MG63 (cell line): ENCODE measurements around the gene PRR15L. TPM values are rescaled to one million over a fixed set of nuclear protein-coding genes. Genes with fewer than 3 reads are reported as not detected.
"Not testable (repeated sequence)": the region's sequence is repeated elsewhere in the genome, so short reads cannot be mapped to it uniquely, and the experiment has no call there.

Source experiments
- DNase-seq: peaks from one replicate; pipeline ENCODE4 v3.0.0-alpha.2; 2020
- H3K27me3 ChIP-seq: fragments of 250-450 bp; sonication (Bioruptor Pico); 2 replicates; pipeline ENCODE4 v1.5.1; 2020; ENCODE audit warnings: mild to moderate bottlenecking, moderate library complexity
- H3K36me3 ChIP-seq: fragments of 250-450 bp; sonication (Bioruptor Pico); 2 replicates; pipeline ENCODE4 v1.5.1; 2020; ENCODE audit warnings: mild to moderate bottlenecking, moderate library complexity
- H3K4me3 ChIP-seq: fragments of 250-450 bp; sonication (Bioruptor Pico); 2 replicates; pipeline ENCODE4 v1.5.1; 2020; ENCODE audit warnings: mild to moderate bottlenecking, moderate library complexity
- H3K9me3 ChIP-seq: fragments of 250-450 bp; sonication (Bioruptor Pico); 2 replicates; pipeline ENCODE4 v1.5.1; 2020; ENCODE audit warnings: mild to moderate bottlenecking, moderate library complexity
- total RNA-seq: library from RNA; depleted of rRNA; stranded (reverse); fragments of >200 nt; shearing (Covaris generic); gene quantifications from 2 replicates; pipeline ENCODE4 v1.2.3, GENCODE V29; 2014; ENCODE audit warnings: low replicate concordance

The PRR15L gene
- total RNA-seq, 1 experiment from 2014 or later: not detected

DNA sequence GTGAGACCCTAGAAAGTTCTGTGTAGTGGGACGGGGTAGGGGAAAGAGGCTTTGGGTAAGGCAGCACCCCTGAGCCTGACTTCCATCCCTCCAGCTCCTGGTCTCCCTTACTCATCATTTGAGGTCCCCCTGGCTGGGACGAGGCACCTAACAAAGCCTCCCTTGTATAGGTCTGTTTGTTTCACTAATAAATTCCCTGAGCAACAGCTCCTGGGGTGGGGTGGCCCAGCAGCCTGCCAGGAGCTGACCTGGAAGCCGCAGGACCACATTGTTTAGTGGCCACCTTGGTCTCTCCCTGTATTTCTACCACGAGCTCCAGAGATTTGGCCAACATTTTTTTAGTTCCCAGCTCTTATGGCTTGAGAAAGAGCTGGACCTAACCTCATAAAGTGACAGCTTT is 7.2 kb downstream of the PRR15L start:
- no peak for DNase-seq
- Histone ChIP-seq H3K36me3 (peaks cover 34% of the 10 kb centered on the region), H3K4me3 (no peak overlapping the region), H3K27me3 (no peaks in the 10 kb centered on the region), H3K9me3 (no peaks in the 10 kb centered on the region)

DNA sequence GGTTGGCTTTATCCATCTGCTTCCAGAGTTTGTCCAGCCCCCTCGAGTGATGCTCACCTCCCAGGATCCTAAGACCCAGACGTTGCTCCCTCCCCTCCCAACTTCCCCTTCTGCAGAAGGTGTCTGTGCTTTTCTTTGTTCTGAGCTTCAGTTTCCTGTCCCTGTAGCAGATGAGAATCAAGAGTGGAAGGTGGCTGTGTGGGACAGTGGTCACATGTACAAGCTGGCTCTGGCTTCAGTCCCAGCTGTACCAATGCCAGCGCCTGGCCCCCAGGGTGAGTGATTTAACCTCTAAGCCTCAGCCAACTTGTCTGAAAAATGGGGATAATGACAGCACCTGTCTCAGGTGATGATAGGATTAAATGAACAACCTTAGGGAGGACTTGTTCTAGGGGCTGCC is 7.7 kb downstream of the PRR15L start:
- Histone ChIP-seq H3K36me3 (peaks cover 36% of the 10 kb centered on the region), H3K9me3 (no peaks in the 10 kb centered on the region), H3K27me3 (no peaks in the 10 kb centered on the region), H3K4me3 (no peak overlapping the region)
- no peak for DNase-seq

DNA sequence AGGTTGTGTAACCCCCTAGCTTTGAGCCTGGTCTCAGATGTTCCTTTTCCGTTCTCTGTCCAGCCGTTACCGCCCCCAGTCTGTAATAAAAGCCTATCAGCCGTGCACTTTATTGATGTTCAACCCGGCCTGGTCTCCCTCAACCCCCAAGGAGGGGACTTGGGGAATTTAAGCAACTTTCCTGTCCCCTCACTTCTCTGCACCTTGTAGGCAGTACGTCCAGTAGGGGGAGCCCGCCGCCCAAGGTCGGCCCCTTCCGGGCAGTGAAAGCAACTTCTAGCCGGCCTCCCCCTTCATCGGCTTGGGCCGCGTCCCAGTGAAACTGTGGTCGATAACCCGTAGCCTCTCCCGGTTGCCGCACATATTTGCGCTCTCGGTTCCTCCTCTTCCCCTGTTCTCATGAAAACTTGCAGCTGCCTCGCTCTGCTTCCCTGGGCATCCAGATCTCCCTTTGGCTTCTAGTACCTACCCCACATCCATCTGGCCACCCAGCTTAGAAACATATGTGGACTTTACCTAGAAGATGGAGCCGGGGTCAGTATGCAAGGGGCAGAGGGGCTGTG is 8.4 kb downstream of the PRR15L start:
- peak; percentile 84 for DNase-seq
- H3K4me3 ChIP-seq: no peak overlapping the region

DNA sequence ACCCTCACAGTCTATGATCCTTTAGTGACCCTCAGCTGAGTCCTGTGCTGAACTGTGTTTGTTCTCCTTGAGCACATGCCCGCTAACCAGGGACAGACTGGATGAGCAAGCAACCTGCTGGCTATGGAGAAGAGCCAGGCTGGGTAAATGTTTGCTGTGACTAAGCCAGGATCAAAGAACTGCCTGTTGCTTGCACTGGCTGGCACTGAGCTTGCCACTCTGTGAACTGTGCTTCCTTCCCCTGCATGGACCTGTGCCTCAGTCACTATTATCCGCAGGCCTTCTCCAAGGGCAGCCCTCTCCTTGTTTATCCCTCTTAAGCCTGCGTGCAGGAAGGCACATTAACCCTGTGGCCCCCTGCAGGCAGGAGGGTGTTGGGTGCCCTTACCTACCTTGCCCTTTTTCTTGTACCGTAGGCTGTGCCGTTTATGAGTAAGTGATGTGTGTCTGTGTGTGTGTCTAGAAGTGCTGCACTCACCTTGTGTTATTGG is 8.9 kb downstream of the PRR15L start:
- Histone ChIP-seq H3K9me3 (no peaks in the 10 kb centered on the region), H3K4me3 (no peak overlapping the region), H3K36me3 (peaks cover 45% of the 10 kb centered on the region), H3K27me3 (no peaks in the 10 kb centered on the region)
- peak; percentile 67 for DNase-seq

More for the DNA sequence above, 8.4 kb downstream of the PRR15L start:
- H3K9me3 ChIP-seq: no peaks in the 10 kb centered on the region
- H3K27me3 ChIP-seq: no peaks in the 10 kb centered on the region
- H3K36me3 ChIP-seq: peaks cover 40% of the 10 kb centered on the region

GRCh38 chr17:47946929-47947397 is 10.7 kb downstream of the PRR15L start:
- H3K36me3 ChIP-seq: peaks cover 54% of the 10 kb centered on the region
- no peaks in the 10 kb centered on the region for H3K9me3 ChIP-seq
- no peaks in the 10 kb centered on the region for H3K27me3 ChIP-seq
- peak; percentile 74 for DNase-seq
- H3K4me3 ChIP-seq: no peak overlapping the region

- no peaks in the 10 kb centered on the region for H3K9me3 ChIP-seq
- H3K36me3 ChIP-seq: peaks cover 54% of the 10 kb centered on the region
- no peak for DNase-seq
- no peak overlapping the region for H3K4me3 ChIP-seq
- H3K27me3 ChIP-seq: no peaks in the 10 kb centered on the region
Measured at GRCh38 chr17:47946516-47946915, 11.2 kb downstream of the PRR15L start.

- Histone ChIP-seq H3K4me3 (no peak overlapping the region), H3K36me3 (peaks cover 54% of the 10 kb centered on the region), H3K9me3 (peaks cover 2% of the 10 kb centered on the region), H3K27me3 (no peaks in the 10 kb centered on the region)
- no peak for DNase-seq
Measured at GRCh38 chr17:47945529-47946508, 11.9 kb downstream of the PRR15L start.

DNA sequence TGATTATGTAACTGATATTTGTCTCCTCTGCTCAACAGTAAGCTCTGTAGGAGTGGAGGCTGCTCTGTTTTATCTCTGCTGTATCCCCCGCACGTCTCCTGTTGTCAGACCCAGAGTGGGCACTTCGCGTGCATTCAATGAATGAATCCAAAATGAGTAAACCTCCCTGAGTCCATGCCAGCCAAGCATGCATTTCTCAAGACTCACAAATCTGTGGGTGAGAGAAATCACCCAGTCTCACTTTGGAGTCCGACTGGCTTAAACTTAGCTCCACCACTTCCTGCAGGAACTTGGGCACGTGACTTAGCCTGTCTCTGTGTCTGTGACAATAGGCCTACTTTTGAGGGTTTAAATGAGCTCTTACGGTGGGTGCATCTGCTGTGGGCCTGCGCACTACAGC is 12.6 kb downstream of the PRR15L start:
- H3K4me3 ChIP-seq: no peak overlapping the region
- H3K27me3 ChIP-seq: no peaks in the 10 kb centered on the region
- peaks cover 5% of the 10 kb centered on the region for H3K9me3 ChIP-seq
- peaks cover 53% of the 10 kb centered on the region for H3K36me3 ChIP-seq
- DNase-seq: no peak

DNA sequence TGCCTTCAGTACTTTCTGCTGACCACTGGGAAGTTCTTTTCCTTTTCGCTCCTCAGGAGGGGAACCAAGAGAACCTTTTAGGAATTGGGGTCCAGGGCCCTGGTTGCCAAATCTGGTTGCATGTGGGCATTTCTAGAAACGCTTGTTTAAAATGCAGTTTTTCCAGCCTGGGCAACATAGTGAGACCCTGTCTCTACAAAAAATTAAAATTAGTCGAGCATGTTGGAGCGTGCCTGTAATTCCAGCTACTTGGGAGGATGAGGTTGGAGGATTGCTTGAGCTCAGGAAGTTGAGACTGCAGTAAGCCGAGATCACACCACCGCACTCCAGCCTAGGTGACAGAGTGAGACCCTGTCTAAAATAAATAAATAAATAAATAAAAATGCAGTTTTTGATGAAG is 15.1 kb downstream of the PRR15L start:
- Histone ChIP-seq H3K36me3 (peaks cover 32% of the 10 kb centered on the region), H3K27me3 (no peaks in the 10 kb centered on the region), H3K9me3 (peaks cover 5% of the 10 kb centered on the region), H3K4me3 (peak overlapping the region; percentile 84)
- no peak for DNase-seq

DNA sequence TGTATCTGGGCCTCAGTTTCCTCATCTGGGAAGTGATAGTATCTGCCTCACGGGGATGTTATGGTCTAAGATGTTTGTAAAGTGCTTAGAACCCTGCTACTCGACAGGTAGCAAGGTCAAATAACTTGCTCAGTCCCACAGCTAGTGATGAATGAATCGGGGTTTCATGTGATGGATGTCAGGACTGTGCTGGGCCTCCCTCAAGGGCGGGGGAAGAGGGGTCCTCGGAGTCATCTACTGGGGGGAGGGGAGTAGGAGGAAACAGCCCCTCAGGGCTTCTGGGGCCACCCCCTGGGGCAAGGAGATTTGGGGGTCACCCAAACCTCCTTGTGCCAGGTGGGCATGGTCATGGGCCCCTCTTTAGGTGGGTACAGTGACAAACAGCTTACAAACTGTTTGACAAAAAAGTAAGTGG is 15.6 kb downstream of the PRR15L start:
- Histone ChIP-seq H3K9me3 (peaks cover 5% of the 10 kb centered on the region), H3K36me3 (peaks cover 31% of the 10 kb centered on the region), H3K27me3 (no peaks in the 10 kb centered on the region), H3K4me3 (peak overlapping the region; percentile 84)
- no peak for DNase-seq

DNA sequence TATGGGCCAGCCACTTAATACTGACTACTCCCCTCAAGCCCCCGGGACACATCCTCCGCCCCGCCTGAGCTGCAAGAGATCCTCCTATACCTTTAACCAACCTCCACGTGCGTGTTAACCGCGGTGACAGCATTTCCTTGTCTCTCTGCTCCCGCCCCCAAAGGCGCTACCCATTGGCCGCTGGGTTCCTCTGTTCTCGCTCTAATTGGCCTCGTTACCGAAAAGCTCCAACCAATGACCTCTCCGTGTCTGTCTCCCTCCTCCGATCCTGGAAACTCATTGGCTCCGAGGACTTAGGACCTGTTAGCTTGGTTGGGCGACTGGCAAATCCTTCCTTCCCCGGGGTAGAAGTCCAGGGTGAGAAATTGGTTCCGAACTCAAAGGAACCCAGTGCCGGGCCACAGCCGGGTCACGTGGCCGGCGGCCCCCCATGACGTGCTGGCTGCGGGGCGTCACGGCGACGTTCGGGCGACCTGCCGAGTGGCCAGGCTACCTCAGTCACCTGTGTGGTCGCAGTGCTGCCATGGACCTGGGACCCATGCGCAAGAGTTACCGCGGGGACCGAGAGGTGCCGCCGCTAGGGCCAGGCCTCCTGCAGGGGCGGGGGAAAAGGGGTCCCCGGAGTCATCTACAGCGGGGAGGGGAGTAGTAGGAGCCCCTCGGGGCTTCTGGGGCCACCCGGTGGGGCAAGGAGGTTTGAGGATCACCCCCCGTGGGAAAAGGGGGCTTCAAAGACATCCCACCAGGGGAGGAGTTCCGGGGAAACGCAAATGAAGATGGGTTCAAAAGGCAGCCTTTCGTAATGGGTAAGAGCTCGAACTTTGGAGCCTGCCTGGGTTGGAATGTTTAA is 16.2 kb downstream of the PRR15L start, which contains the start of gene PNPO:
PNPO (plus strand) TSS at position 326 of the 850 bp plus-strand sequence; CDS start at position 431, 105 bp downstream.
- H3K4me3 ChIP-seq: peak within 1 kb of the TSS; percentile 84
- peaks cover 25% of the 10 kb centered on the region for H3K36me3 ChIP-seq
- H3K9me3 ChIP-seq: peaks cover 5% of the 10 kb centered on the region
- no peaks in the 10 kb centered on the region for H3K27me3 ChIP-seq
- peak; percentile 99 for DNase-seq

DNA sequence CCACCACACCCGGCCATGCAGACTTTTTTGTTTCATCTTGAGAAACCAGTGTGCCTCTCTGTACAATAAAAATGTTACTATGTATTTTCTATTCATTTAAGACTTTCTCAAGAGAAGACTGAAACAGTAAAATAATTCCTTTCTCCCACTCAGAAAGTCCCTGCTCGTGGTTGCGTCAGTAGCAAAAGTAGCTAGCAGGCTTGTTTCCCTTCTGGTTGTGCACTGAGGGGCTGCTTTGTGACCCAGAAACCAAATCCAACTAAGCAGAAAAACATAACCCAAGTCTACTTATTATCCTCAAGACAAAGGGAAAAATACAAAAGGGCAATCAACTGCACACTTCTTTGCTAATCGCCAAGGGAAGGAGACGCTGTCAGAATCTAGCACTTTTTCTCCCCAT is 19.7 kb downstream of the PRR15L start:
- Histone ChIP-seq H3K9me3 (peaks cover 5% of the 10 kb centered on the region), H3K4me3 (no peak overlapping the region), H3K36me3 (peaks cover 5% of the 10 kb centered on the region), H3K27me3 (no peaks in the 10 kb centered on the region)
- no peak for DNase-seq

GRCh38 chr17:47935961-47936360 is 21.7 kb downstream of the PRR15L start:
- H3K4me3 ChIP-seq: no peak overlapping the region
- H3K36me3 ChIP-seq: peaks cover 6% of the 10 kb centered on the region
- DNase-seq: peak; percentile 79
- H3K9me3 ChIP-seq: peaks cover 4% of the 10 kb centered on the region
- no peaks in the 10 kb centered on the region for H3K27me3 ChIP-seq

DNA sequence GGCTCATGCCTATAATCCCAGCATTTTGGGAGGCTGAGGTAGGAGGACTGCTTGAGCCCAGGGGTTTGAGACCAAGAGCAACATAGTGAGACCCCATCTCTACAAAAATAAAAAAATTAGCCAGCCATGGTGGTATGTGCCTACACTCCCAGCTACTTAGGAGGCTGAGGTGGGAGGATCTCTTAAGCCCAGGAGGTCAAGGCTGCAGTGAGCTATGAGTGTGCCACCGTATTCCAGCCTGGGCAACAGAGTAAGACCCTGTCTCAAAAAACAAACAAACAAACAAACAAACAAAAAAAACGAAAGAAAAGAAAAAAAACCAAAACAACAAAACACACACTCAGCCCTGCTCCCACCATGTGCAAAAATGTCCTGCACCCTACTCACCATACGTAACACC is 22.2 kb downstream of the PRR15L start:
- H3K4me3 ChIP-seq, H3K27me3 ChIP-seq, DNase-seq, H3K36me3 ChIP-seq, H3K9me3 ChIP-seq: not testable (repeated sequence)

- no peak for DNase-seq
- Histone ChIP-seq H3K9me3 (no peaks in the 10 kb centered on the region), H3K27me3 (no peaks in the 10 kb centered on the region), H3K4me3 (no peak overlapping the region), H3K36me3 (peaks cover 8% of the 10 kb centered on the region)
Measured at GRCh38 chr17:47934856-47935255, 22.8 kb downstream of the PRR15L start.

- H3K4me3 ChIP-seq: no peak overlapping the region
- no peaks in the 10 kb centered on the region for H3K27me3 ChIP-seq
- no peaks in the 10 kb centered on the region for H3K9me3 ChIP-seq
- no peak for DNase-seq
- H3K36me3 ChIP-seq: peaks cover 17% of the 10 kb centered on the region
Measured at GRCh38 chr17:47931848-47932247, 25.8 kb downstream of the PRR15L start.
